ENCODE data around the gene PTPRT.

PTPRT gene

DNA sequence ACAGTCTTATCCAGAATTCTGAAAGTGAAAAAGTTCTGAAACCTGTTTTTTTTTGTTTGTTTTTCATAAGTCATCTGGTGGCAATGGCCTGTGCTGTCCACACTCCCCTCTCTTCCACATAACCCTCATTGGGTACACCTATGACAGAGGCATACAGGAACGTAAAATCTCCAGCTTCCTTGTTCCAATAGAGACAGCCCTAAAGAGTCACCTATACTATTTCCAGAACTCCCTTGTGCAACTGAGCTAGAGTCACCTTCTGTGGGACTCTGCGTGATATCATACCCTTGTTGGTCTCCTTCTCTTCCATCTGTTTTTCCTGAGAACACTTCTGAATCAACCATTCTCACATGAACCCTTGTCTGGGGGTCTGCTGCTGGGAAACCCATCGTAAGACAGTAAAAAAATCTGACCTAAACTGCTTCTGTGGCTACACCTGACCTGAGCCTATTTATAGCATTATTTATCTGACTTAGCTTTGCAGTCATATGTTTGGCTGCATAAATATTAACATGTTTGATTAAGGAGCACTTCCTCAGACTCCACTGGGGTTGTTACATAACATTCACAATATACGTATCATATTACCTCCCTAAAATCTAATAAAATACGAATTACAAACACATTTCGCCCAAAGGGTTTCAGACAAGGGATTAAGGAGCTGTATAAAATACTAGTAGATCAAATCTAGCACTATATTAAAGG is 151.9 kb downstream of the PTPRT start:
- Histone ChIP-seq H3K9me3 (ENCODE audit: control insufficient read depth, low read length) (no peaks in the 10 kb centered on the region), H3K4me1 (ENCODE audit: control insufficient read depth, insufficient read depth, low read length) (no peaks in the 10 kb centered on the region), H3K27me3 (ENCODE audit: control insufficient read depth, insufficient read depth, low read length) (no peaks in the 10 kb centered on the region), H3K36me3 (ENCODE audit: control insufficient read depth, insufficient read depth, low read length) (no peaks in the 10 kb centered on the region), H3K4me3 (ENCODE audit: low read length) (no peak overlapping the region), H3K9ac (ENCODE audit: low read length) (no peak overlapping the region)

DNA sequence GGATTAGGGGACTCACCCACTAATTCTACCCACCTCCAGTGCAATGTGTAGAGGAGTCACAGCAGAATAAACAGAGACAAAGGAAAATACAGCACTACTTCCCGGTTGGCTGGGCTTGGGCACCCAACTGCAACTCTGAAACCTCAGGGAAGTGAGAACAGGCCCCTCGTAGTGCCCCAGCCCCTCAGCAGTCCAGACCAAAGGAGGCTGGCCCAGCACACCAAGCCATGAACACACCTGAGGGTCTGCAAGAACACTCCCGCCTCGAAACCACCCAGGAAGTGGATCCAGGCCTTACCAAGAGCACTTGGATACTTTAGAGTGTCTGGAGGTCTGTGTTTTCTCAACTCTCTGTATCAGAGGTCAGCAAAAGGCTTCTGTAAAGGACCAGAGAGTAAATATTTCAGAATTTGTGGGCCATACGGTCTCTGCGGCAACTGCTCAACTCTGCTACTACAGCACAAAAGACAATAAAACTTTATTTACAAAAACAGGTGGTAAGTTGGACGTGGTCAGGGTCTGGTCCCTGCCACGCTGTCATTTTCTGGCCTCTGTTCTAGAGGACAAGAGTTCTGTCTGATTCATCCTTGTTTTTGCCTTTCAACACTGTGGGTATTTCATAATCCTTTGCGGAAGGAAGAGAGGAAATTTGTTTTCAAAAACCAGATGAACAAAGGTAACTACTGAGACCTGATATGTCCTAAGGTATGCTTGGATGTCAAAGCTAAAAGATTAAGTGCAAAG is 154.6 kb downstream of the PTPRT start:
- Histone ChIP-seq H3K27me3 (ENCODE audit: control insufficient read depth, insufficient read depth, low read length) (no peaks in the 10 kb centered on the region), H3K9ac (ENCODE audit: low read length) (no peak overlapping the region), H3K4me1 (ENCODE audit: control insufficient read depth, insufficient read depth, low read length) (no peaks in the 10 kb centered on the region), H3K9me3 (ENCODE audit: control insufficient read depth, low read length) (no peaks in the 10 kb centered on the region), H3K4me3 (ENCODE audit: low read length) (no peak overlapping the region), H3K36me3 (ENCODE audit: control insufficient read depth, insufficient read depth, low read length) (no peaks in the 10 kb centered on the region)

DNA sequence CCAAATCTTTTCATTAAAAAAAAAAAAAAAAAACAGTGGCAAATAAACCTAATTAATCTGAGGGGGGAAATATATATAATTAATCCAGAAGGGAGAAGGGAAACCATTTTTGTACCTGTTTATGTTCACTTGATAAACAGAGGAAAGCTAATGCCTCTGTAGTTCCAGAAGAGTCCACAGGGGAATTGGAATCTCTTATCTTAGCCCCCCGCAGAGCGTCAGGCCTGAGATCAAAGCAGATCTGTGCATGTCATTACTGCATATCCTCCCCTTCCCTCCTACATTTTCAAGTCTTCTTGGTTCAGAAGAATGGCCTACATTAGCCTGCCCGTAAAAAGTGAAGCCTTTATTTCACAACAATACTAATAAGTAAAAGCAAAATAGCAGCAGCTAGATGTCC is 157.2 kb downstream of the PTPRT start:
- Histone ChIP-seq H3K9ac (ENCODE audit: low read length) (no peak overlapping the region), H3K9me3 (ENCODE audit: control insufficient read depth, low read length) (no peaks in the 10 kb centered on the region), H3K4me1 (ENCODE audit: control insufficient read depth, insufficient read depth, low read length) (no peaks in the 10 kb centered on the region), H3K4me3 (ENCODE audit: low read length) (no peak overlapping the region), H3K27me3 (ENCODE audit: control insufficient read depth, insufficient read depth, low read length) (no peaks in the 10 kb centered on the region), H3K36me3 (ENCODE audit: control insufficient read depth, insufficient read depth, low read length) (no peaks in the 10 kb centered on the region)

GRCh38 chr20:43029176-43029575 is 160.5 kb downstream of the PTPRT start:
- Histone ChIP-seq H3K4me1 (ENCODE audit: control insufficient read depth, insufficient read depth, low read length) (no peaks in the 10 kb centered on the region), H3K36me3 (ENCODE audit: control insufficient read depth, insufficient read depth, low read length) (no peaks in the 10 kb centered on the region), H3K27me3 (ENCODE audit: control insufficient read depth, insufficient read depth, low read length) (no peaks in the 10 kb centered on the region), H3K4me3 (ENCODE audit: low read length) (no peak overlapping the region), H3K9me3 (ENCODE audit: control insufficient read depth, low read length) (no peaks in the 10 kb centered on the region), H3K9ac (ENCODE audit: low read length) (no peak overlapping the region)

- Histone ChIP-seq H3K36me3 (ENCODE audit: control insufficient read depth, insufficient read depth, low read length) (no peaks in the 10 kb centered on the region), H3K4me1 (ENCODE audit: control insufficient read depth, insufficient read depth, low read length) (no peaks in the 10 kb centered on the region), H3K9ac (ENCODE audit: low read length) (no peak overlapping the region), H3K4me3 (ENCODE audit: low read length) (no peak overlapping the region), H3K9me3 (ENCODE audit: control insufficient read depth, low read length) (no peaks in the 10 kb centered on the region), H3K27me3 (ENCODE audit: control insufficient read depth, insufficient read depth, low read length) (no peaks in the 10 kb centered on the region)
Measured at GRCh38 chr20:43028470-43028869, 161.2 kb downstream of the PTPRT start.

DNA sequence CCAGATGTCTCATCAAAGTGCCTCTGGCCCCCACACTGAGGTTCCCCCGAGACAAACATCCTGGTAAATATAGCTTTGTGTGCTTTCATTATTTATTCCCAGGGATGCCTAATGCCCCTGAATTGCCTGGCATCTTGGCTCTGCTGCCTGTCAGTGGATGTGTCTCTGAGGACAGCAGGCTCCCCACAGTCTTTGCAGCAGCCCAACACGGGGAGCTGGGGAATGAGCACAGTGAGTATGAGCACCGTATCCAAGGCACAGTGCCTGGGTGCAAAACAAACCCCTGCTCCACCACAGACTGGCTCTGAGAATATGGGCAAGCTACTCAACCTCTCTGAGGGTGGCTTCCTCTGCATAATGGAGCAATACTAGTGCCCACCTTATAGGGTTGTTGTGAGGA is 165.9 kb downstream of the PTPRT start:
- no peak overlapping the region for H3K9ac ChIP-seq (ENCODE audit: low read length)
- H3K36me3 ChIP-seq (ENCODE audit: control insufficient read depth, insufficient read depth, low read length), result no peaks in the 10 kb centered on the region
- no peaks in the 10 kb centered on the region for H3K27me3 ChIP-seq (ENCODE audit: control insufficient read depth, insufficient read depth, low read length)
- no peaks in the 10 kb centered on the region for H3K4me1 ChIP-seq (ENCODE audit: control insufficient read depth, insufficient read depth, low read length)
- H3K9me3 ChIP-seq (ENCODE audit: control insufficient read depth, low read length), result no peaks in the 10 kb centered on the region
- no peak overlapping the region for H3K4me3 ChIP-seq (ENCODE audit: low read length)

GRCh38 chr20:43022568-43022967 is 167.1 kb downstream of the PTPRT start:
- Histone ChIP-seq H3K9me3 (ENCODE audit: control insufficient read depth, low read length) (no peaks in the 10 kb centered on the region), H3K4me1 (ENCODE audit: control insufficient read depth, insufficient read depth, low read length) (no peaks in the 10 kb centered on the region), H3K9ac (ENCODE audit: low read length) (no peak overlapping the region), H3K36me3 (ENCODE audit: control insufficient read depth, insufficient read depth, low read length) (no peaks in the 10 kb centered on the region), H3K27me3 (ENCODE audit: control insufficient read depth, insufficient read depth, low read length) (no peaks in the 10 kb centered on the region), H3K4me3 (ENCODE audit: low read length) (no peak overlapping the region)

DNA sequence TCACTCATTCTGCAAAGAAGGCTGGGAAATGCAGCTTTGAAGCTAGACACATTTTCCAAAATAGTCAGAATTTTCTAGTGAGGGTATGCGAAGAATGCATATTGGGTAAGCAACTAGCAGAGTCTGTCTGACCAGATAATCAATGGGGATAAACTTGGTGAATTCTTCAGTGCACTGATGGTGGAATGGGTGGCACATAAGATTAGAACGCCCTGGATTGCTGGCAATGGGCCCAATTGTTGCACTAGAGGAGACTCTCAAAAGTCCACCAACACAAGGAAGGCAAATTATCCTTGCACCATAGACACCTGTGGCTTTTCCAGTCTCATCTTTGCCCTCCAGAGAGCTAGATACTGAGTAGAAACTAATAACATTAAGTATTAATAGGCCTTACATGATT is 167.6 kb downstream of the PTPRT start:
- no peak overlapping the region for H3K9ac ChIP-seq (ENCODE audit: low read length)
- H3K4me3 ChIP-seq (ENCODE audit: low read length), result no peak overlapping the region
- H3K36me3 ChIP-seq (ENCODE audit: control insufficient read depth, insufficient read depth, low read length), result no peaks in the 10 kb centered on the region
- no peaks in the 10 kb centered on the region for H3K9me3 ChIP-seq (ENCODE audit: control insufficient read depth, low read length)
- H3K27me3 ChIP-seq (ENCODE audit: control insufficient read depth, insufficient read depth, low read length), result no peaks in the 10 kb centered on the region
- no peaks in the 10 kb centered on the region for H3K4me1 ChIP-seq (ENCODE audit: control insufficient read depth, insufficient read depth, low read length)

GRCh38 chr20:43017241-43018030 is 172.3 kb downstream of the PTPRT start:
- Histone ChIP-seq H3K9ac (ENCODE audit: low read length) (no peak overlapping the region), H3K4me3 (ENCODE audit: low read length) (no peak overlapping the region), H3K27me3 (ENCODE audit: control insufficient read depth, insufficient read depth, low read length) (no peaks in the 10 kb centered on the region)

DNA sequence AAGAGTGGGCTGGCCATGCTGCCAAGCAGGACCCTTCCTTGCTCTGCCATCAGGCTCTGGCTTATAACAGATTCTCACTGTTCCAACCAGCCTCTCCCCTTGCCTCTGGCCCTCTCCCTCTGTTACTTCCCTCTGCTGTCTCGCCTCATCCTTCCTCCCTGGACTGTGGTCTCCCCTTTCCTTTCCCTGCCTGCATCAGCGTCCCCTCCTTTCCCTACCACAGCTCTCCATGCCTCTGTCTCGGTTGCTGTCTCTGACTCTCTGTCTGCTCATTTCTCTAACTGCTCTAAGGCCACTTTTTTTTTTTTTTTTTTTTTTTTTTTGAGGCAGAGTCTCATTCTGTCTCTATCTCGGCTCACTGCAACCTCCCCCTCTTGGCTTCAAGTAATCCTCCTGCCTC is 173.4 kb downstream of the PTPRT start:
- Histone ChIP-seq H3K4me3 (ENCODE audit: low read length) (no peak overlapping the region), H3K36me3 (ENCODE audit: control insufficient read depth, insufficient read depth, low read length) (no peaks in the 10 kb centered on the region), H3K9me3 (ENCODE audit: control insufficient read depth, low read length) (no peaks in the 10 kb centered on the region), H3K4me1 (ENCODE audit: control insufficient read depth, insufficient read depth, low read length) (no peaks in the 10 kb centered on the region), H3K9ac (ENCODE audit: low read length) (no peak overlapping the region), H3K27me3 (ENCODE audit: control insufficient read depth, insufficient read depth, low read length) (no peaks in the 10 kb centered on the region)

More at GRCh38 chr20:43017241-43018030, 172.3 kb downstream of the PTPRT start:
- H3K9me3 ChIP-seq (ENCODE audit: control insufficient read depth, low read length), result no peaks in the 10 kb centered on the region
- no peaks in the 10 kb centered on the region for H3K4me1 ChIP-seq (ENCODE audit: control insufficient read depth, insufficient read depth, low read length)
- no peaks in the 10 kb centered on the region for H3K36me3 ChIP-seq (ENCODE audit: control insufficient read depth, insufficient read depth, low read length)

DNA sequence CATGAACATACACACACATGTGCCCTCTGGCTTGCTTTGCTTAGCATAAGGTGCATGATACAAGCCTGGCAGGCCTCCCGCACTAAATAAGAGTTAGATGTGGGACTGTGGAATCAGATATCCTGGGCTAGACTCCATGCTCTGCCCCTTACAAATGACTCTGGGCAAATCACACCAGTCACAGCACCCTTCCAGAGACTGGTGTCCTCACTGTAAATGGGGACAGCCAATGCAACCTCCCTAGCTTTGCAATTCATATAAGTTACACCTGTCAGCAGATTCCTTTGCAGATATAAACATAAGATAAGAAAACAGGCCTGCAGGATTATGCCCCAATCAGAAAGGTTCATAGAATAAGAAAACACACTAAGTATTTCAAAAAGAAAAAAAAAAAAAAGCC is 174.1 kb downstream of the PTPRT start:
- Histone ChIP-seq H3K4me1 (ENCODE audit: control insufficient read depth, insufficient read depth, low read length) (no peaks in the 10 kb centered on the region), H3K9ac (ENCODE audit: low read length) (no peak overlapping the region), H3K9me3 (ENCODE audit: control insufficient read depth, low read length) (no peaks in the 10 kb centered on the region), H3K27me3 (ENCODE audit: control insufficient read depth, insufficient read depth, low read length) (no peaks in the 10 kb centered on the region), H3K4me3 (ENCODE audit: low read length) (no peak overlapping the region), H3K36me3 (ENCODE audit: control insufficient read depth, insufficient read depth, low read length) (no peaks in the 10 kb centered on the region)

- no peaks in the 10 kb centered on the region for H3K9me3 ChIP-seq (ENCODE audit: control insufficient read depth, low read length)
- H3K27me3 ChIP-seq (ENCODE audit: control insufficient read depth, insufficient read depth, low read length), result no peaks in the 10 kb centered on the region
- H3K4me3 ChIP-seq (ENCODE audit: low read length), result no peak overlapping the region
- no peaks in the 10 kb centered on the region for H3K4me1 ChIP-seq (ENCODE audit: control insufficient read depth, insufficient read depth, low read length)
- H3K36me3 ChIP-seq (ENCODE audit: control insufficient read depth, insufficient read depth, low read length), result no peaks in the 10 kb centered on the region
- no peak overlapping the region for H3K9ac ChIP-seq (ENCODE audit: low read length)
Measured at GRCh38 chr20:43014206-43014605, 175.5 kb downstream of the PTPRT start.
